Stimulated activated CD4-positive, alpha-beta T cell treated with anti-CD3 and anti-CD28 coated beads, TNF-alpha, amount 100 ng/mL, for 1 hour (primary cell): ENCODE data around the gene ZNRF2.
A peak's percentile ranks its signal among the peaks of the same experiment; 100 is the strongest.

ENCODE experiments used
- DNase-seq, 3 donors: peaks; one replicate each; pipeline ENCODE4 v3.0.0-alpha.2; 2020; ENCODE audit warnings: low read depth in 3 of 3, low spot score in 1 of 3

The ZNRF2 gene

GRCh38 chr7:30284298-30285066 lies at the start of gene ZNRF2:
TSS of gene ZNRF2 (plus strand) at chr7:30284597. CDS start at chr7:30285358, 761 bp downstream.
- DNase-seq = peak; percentile 94 to 98 (median 98)

- DNase-seq = no peak
Observed at GRCh38 chr7:30237271-30237695, 47.1 kb upstream of the ZNRF2 start.

GRCh38 chr7:30238721-30239441 lies 45.5 kb upstream of the ZNRF2 start:
- DNase-seq = no peak

GRCh38 chr7:30240106-30240800 lies 44.1 kb upstream of the ZNRF2 start:
- DNase-seq = no peak

GRCh38 chr7:30241767-30242166 lies 42.6 kb upstream of the ZNRF2 start:
- DNase-seq = no peak

- DNase-seq = no peak
Observed at GRCh38 chr7:30244340-30244739, 40.1 kb upstream of the ZNRF2 start.

- DNase-seq = no peak
Observed at GRCh38 chr7:30245913-30246312, 38.5 kb upstream of the ZNRF2 start.

- no peak for DNase-seq
Observed at GRCh38 chr7:30246392-30246791, 38.0 kb upstream of the ZNRF2 start.

- no peak for DNase-seq
Observed at GRCh38 chr7:30247541-30248401, 36.6 kb upstream of the ZNRF2 start.

- no peak for DNase-seq
Observed at GRCh38 chr7:30249316-30249715, 35.1 kb upstream of the ZNRF2 start.

- no peak for DNase-seq
Observed at GRCh38 chr7:30249986-30250774, 34.2 kb upstream of the ZNRF2 start.

- DNase-seq = no peak
Observed at GRCh38 chr7:30251708-30252329, 32.6 kb upstream of the ZNRF2 start.

GRCh38 chr7:30252885-30253795 lies 31.3 kb upstream of the ZNRF2 start:
- DNase-seq = no peak

GRCh38 chr7:30253796-30254165 lies 30.6 kb upstream of the ZNRF2 start:
- DNase-seq = no peak

GRCh38 chr7:30254248-30254647 lies 30.1 kb upstream of the ZNRF2 start:
- no peak for DNase-seq

- DNase-seq = no peak
Observed at GRCh38 chr7:30254717-30255063, 29.7 kb upstream of the ZNRF2 start.

- no peak for DNase-seq
Observed at GRCh38 chr7:30255064-30255769, 29.2 kb upstream of the ZNRF2 start.

- DNase-seq = no peak
Observed at GRCh38 chr7:30256349-30256858, 28.0 kb upstream of the ZNRF2 start.
